NCI-H2107 treated with DMSO at 0.1 percent for 48 hours (cell line): ENCODE measurements around the gene MKRN3.

Experiments used
- DNase-seq: peaks from one replicate; lab custom pipeline; 2025; ENCODE audit not compliant: unreplicated experiment; lab: John Stamatoyannopoulos, UW

The MKRN3 gene

GRCh38 chr15:23565395-23566070 lies at the start of gene MKRN3:
TSS of gene MKRN3 (plus strand) at chr15:23565674. CDS start at chr15:23565783, 109 bp downstream.
- DNase-seq = no peak

GRCh38 chr15:23516866-23517265 lies 48.6 kb upstream of the MKRN3 start:
- no peak for DNase-seq

DNA sequence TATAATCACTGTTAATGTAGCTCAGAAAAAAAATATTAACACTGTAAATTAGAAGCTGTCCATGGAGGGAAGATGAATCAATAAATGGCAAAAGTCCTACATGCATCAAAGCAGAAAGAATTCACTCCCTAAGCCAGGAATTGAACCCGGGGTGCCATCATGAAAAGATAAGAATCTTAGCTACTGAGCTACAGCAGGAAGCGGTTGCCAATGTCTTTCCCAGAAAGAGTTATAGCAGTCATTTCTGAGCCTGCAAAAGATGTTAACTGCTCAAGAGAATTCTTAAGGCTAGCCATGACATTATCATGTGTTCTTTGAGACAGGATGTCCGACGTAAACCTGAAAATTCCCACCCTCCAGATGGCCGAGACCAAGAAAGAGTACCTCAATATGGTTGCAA lies 47.4 kb upstream of the MKRN3 start:
- no peak for DNase-seq

- no peak for DNase-seq
Observed at GRCh38 chr15:23524816-23525215, 40.7 kb upstream of the MKRN3 start.

- DNase-seq = no peak
Observed at GRCh38 chr15:23529891-23530290, 35.6 kb upstream of the MKRN3 start.

DNA sequence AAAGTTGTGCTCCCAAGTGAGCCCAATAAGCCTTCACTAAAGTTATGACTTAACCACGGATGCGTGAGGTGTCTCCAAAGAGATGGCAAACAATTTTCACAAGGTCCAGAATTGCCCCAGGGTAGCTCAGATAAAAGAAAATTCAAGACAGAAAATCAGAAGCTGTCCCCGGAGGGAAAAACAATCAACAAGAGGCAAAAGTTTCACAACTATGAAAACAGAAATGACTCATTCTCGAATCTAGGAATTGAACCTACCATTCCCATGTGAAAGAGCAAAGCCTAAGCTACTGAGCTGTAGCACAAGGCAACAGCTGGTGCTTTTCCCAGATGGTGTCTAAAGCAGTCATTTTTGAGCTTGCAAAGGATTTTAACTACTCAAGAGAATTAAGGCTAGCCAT lies 33.5 kb upstream of the MKRN3 start:
- DNase-seq = no peak

GRCh38 chr15:23536659-23537058 lies 28.8 kb upstream of the MKRN3 start:
- no peak for DNase-seq

DNA sequence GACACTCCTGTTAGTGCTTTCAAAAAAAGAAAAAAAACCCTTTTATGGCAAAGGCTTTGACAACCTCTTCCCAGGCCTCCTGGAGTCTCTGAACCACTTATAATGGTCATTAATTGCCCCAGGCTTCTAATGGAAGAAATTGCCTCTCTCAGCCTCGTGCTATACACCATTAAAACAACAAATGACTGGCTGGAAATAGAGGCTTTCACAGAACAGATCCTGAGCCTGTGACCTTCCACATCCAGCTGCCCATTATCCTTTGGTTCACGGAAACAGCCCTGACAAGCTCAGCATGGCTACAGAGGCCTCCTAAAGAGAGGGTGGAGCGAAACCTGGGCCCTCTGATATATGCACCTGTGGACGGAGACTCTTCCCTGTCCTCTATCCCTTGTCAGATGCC lies 26.8 kb upstream of the MKRN3 start:
- no peak for DNase-seq

GRCh38 chr15:23539892-23540291 lies 25.6 kb upstream of the MKRN3 start:
- no peak for DNase-seq

DNA sequence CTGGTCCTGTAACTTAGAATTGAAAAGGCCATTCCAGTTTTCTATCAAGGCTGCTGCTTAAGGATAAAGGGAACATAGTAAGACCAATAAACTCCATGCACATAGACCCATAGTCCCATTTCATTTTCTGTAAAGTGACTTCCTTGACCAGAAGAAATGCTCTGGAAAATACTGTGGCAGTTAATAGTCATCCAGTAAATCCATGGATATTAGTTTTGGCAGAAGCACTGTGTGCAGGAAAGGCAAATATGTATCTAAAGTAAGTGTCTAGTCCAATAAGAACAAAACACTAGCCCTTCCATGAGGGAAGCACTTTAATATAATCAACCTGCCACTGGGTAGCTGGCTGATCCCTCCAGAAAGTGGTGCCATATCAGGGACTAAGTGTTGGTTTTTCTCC lies 19.3 kb upstream of the MKRN3 start:
- no peak for DNase-seq

GRCh38 chr15:23548071-23548470 lies 17.4 kb upstream of the MKRN3 start:
- no peak for DNase-seq

GRCh38 chr15:23561914-23562313 lies 3.6 kb upstream of the MKRN3 start:
- DNase-seq = no peak

DNA sequence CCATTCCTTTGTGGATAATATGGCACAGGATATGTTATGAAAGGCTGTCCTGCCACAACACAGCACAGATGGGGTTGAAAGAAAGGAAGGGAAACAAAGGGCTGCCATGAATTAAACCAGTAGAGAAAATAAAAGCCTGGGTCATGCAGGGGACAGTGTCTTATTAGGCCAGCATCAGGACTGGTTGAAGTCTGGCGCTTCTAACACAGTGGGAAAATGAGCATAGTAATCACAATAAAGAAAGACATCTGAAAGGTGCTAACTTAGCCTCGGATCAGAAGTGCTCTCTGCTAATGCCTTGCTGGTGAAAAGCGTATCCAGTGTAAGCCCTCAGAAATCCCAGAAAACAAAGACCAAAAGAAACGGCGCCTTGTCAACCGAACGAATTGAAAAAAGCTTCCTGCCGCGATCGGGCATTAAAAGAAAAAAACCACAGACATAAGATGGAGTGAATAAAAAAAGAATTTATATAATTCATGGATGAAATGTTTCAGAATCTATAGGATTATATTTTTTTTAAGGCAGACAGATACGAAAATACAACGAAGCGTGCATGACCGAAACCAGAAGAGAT lies 566 bp upstream of the MKRN3 start:
- no peak for DNase-seq

DNA sequence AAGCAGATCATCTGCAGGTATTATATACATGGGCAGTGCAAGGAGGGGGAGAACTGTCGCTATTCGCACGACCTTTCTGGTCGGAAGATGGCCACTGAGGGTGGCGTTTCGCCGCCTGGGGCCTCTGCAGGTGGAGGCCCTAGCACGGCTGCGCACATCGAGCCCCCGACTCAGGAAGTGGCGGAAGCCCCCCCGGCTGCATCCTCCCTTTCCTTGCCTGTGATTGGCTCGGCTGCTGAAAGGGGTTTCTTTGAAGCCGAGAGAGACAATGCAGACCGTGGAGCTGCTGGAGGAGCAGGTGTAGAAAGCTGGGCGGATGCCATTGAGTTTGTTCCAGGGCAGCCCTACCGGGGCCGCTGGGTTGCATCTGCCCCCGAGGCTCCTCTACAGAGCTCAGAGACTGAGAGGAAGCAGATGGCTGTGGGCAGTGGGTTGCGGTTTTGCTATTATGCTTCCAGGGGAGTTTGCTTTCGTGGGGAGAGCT lies 639 bp downstream of the MKRN3 start:
- DNase-seq = peak; percentile 39

- no peak for DNase-seq
Observed at GRCh38 chr15:23566651-23567050, 1.2 kb downstream of the MKRN3 start.

DNA sequence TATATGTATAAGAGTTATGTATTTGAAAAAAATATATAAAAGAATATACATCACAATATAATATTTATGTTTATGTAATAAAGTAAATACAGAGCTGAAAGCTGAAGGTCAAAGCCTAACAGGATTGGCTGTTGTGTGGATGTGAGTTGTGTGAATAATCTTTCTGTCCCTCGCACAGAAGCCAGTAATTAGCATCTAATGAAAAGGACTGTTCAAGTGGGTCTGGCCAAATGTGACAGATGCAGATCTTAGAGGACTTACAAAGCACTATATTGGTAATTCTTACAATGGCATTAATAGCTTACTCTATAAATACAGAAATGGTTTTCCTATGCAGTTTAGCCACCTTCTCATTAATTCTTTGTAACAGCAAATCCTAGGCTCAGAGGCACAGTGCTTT lies 2.4 kb downstream of the MKRN3 start:
- no peak for DNase-seq

DNA sequence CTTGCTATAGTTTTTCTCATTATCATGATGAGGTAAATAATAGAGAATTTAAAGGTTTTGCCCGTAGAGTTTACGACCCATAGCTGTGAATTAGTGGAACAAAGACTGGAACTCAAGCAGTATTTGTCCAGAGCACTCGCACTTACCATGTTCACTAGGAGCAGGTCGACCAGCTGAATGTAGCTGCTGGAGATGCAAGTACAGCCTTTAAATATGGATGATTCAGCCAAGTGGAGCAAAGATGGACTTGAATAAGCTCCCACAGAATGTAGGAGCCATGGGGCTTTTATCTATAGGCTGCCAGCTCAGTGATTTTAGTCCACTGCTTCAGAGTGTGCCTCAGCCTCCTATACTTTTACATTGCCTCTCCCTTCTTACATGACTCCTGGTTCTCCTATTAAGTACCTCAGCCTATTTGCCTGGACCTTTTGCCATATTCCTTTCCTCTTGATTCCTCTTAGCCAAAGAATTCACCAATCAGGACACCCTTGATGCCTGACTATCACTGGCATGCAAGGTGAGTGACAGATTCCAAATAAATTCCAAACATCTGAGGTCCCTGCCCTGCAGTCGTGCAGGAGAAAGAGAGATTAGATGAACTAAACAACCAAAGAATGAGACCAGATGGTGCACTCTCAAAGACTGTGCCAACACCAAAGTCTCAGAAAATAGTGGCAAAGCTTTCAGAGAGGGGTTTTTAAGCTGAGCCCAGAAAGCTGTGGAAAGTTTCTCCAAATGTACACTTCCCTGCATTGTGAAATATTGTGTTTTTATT lies 3.9 kb downstream of the MKRN3 start:
- no peak for DNase-seq

DNA sequence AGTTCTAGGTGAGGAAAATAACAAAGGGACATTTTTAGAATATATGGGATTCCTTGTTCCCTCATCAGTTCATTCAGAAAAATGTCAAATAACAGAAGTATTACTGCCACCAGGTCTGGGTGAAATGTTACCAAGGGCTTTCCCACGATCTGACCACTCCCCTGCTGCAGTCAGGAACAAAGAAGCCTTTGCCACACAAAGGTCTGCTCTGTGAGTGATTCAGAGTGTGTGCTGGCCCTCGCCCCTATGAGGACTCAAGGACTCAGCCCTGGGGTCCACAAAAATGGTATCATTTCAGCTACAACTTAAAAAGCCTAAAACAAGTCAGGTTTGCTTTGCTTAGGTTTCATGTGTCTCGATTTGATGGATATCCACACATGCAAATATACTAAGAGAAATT lies 5.0 kb downstream of the MKRN3 start:
- no peak for DNase-seq

DNA sequence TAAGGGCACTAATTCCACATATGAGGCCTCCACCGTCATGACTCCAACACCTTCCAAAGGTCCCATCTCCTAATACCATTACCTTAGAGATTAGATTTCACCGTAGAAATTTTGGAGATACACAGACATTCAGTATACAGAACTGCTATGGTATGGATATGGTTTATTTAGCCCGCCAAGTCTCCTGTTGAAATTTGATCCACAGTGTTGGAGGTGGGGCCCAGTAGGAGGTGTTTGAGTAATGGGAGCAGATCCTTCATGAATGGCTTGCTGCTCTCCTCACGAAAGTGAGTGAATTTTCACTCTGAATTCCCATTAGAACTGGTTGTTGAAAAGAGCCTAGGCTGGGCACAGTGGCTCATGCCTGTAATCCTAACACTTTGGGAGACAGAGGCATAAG lies 7.4 kb downstream of the MKRN3 start:
- no peak for DNase-seq

- no peak for DNase-seq
Observed at GRCh38 chr15:23574742-23575141, 9.3 kb downstream of the MKRN3 start.

- DNase-seq = no peak
Observed at GRCh38 chr15:23576061-23576460, 10.6 kb downstream of the MKRN3 start.

GRCh38 chr15:23578521-23579150 lies 13.2 kb downstream of the MKRN3 start:
- DNase-seq = no peak
